ENCODE measurements around the gene TMEM116.

The TMEM116 gene

DNA sequence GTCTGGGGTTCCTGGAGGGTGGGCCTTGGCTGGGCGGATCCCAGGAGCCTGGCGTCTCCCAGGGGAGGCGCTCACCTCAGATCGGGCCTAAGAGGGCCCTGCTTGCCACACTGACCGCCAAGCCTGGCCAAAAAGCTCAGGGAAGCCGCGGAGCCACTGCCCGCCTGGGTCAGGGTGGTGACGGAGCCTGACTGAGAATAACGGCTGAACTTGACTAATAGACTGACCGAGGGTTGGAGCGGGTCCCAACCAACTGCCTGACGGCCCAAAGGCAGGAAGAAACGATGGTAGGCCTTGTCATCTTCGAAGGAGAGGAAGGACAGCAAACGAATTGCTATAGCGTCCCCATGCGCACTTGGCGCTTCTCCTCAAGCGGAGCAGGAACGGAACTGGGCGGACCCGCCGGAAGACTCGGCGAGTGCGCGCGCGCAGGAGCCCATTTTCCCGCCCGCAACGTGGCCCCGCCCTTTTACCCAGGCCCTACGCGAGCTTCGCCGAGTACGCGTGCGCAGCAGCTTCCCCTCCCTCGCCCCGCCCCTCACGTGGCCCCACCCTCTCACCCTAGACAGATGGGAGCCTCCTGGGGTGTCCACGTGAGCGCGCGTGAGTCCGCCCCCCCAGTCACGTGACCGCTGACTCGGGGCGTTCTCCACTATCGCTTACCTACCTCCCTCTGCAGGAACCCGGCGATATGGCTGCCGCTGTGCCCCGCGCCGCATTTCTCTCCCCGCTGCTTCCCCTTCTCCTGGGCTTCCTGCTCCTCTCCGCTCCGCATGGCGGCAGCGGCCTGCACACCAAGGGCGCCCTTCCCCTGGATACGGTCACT is at the start of gene TMEM116, which contains the start of gene ERP29:
TMEM116 (minus strand) TSS at position 391 of the 826 bp plus-strand sequence. CDS start 7,895 bp downstream, outside the sequence.
ERP29 (plus strand) TSS at position 652 of the 826 bp plus-strand sequence; CDS start at position 692, 40 bp downstream.
- H4K20me1 ChIP-seq (ENCODE audit: insufficient read depth, low read length): no peaks in the 10 kb centered on the region
- peak within 1 kb of the TSS; percentile 92 for H3K27ac ChIP-seq (ENCODE audit: low read depth, low read length, poor library complexity, severe bottlenecking)
- H3K4me1 ChIP-seq (ENCODE audit: insufficient read depth, low read length, severe bottlenecking): peaks cover 48% of the 10 kb centered on the region
- peak within 1 kb of the TSS; percentile 84 for H3K4me2 ChIP-seq (ENCODE audit: low read length)
- no peak for TF ChIP-seq EZH2 (IDR thresholded peaks at IDR 0.05; ENCODE audit: borderline replicate concordance, low read length)
- TF ChIP-seq, protein P1, sequence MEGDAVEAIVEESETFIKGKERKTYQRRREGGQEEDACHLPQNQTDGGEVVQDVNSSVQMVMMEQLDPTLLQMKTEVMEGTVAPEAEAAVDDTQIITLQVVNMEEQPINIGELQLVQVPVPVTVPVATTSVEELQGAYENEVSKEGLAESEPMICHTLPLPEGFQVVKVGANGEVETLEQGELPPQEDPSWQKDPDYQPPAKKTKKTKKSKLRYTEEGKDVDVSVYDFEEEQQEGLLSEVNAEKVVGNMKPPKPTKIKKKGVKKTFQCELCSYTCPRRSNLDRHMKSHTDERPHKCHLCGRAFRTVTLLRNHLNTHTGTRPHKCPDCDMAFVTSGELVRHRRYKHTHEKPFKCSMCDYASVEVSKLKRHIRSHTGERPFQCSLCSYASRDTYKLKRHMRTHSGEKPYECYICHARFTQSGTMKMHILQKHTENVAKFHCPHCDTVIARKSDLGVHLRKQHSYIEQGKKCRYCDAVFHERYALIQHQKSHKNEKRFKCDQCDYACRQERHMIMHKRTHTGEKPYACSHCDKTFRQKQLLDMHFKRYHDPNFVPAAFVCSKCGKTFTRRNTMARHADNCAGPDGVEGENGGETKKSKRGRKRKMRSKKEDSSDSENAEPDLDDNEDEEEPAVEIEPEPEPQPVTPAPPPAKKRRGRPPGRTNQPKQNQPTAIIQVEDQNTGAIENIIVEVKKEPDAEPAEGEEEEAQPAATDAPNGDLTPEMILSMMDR (IDR thresholded peaks at IDR 0.05; ENCODE audit: low read length): peak; percentile 48
- no peaks in the 10 kb centered on the region for H3K9me3 ChIP-seq (ENCODE audit: low read length)
- H3K36me3 ChIP-seq (ENCODE audit: insufficient read depth, low read length): peaks cover 41% of the 10 kb centered on the region
- peak within 1 kb of the TSS; percentile 93 for H3K9ac ChIP-seq (ENCODE audit: low read length)
- peaks cover 4% of the 10 kb centered on the region; the same call in 1 of the 2 replicates for H3F3A ChIP-seq (ENCODE audit: insufficient read depth, low read length)
- H3K79me2 ChIP-seq (ENCODE audit: insufficient read depth, low read length): peaks cover 41% of the 10 kb centered on the region
- no peaks in the 10 kb centered on the region for H3K9me2 ChIP-seq (ENCODE audit: low read depth, low read length)
- no peak within 1 kb of the TSS for H2AFZ ChIP-seq (ENCODE audit: low read length)
- peak within 1 kb of the TSS; percentile 77 for H3K4me3 ChIP-seq (ENCODE audit: low read depth, low read length, poor library complexity, severe bottlenecking)
- no peaks in the 10 kb centered on the region for H3K27me3 ChIP-seq (ENCODE audit: insufficient read depth, low read length)

DNA sequence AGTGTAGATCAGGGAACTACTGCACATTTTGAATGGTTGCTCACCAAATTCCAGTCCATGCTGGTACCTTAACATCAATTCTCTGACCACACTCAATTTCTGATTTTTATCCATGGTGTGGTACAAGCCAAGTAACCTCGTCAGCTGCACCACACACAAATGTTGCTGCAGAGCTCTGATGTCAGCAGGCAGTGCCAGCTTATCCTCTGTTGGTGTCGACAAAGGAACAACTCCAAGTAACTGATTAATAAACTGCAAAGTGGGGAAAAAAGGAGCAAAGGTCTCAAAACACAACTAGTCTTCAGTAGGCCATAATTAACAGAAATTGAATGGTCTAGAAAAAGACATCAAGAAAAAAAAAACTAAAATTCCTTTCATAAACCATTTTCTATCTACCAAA is 48.2 kb upstream of the TMEM116 start:
- peaks cover 84% of the 10 kb centered on the region for H3K36me3 ChIP-seq (ENCODE audit: insufficient read depth, low read length)
- TF ChIP-seq, protein P1 (IDR thresholded peaks at IDR 0.05; ENCODE audit: low read length): no peak
- TF ChIP-seq EZH2 (IDR thresholded peaks at IDR 0.05; ENCODE audit: borderline replicate concordance, low read length): no peak

GRCh38 chr12:112049351-112049750 is 36.4 kb upstream of the TMEM116 start:
- H3K27me3 ChIP-seq (ENCODE audit: insufficient read depth, low read length): no peaks in the 10 kb centered on the region
- H3K36me3 ChIP-seq (ENCODE audit: insufficient read depth, low read length): peaks cover 98% of the 10 kb centered on the region
- no peaks in the 10 kb centered on the region for H3K9me3 ChIP-seq (ENCODE audit: low read length)
- H3K4me3 ChIP-seq (ENCODE audit: low read depth, low read length, poor library complexity, severe bottlenecking): no peak overlapping the region
- no peaks in the 10 kb centered on the region for H3K79me2 ChIP-seq (ENCODE audit: insufficient read depth, low read length)
- no peak for TF ChIP-seq EZH2 (IDR thresholded peaks at IDR 0.05; ENCODE audit: borderline replicate concordance, low read length)
- TF ChIP-seq, protein P1 (IDR thresholded peaks at IDR 0.05; ENCODE audit: low read length): no peak
- H3K9me2 ChIP-seq (ENCODE audit: low read depth, low read length): no peaks in the 10 kb centered on the region
- H3K27ac ChIP-seq (ENCODE audit: low read depth, low read length, poor library complexity, severe bottlenecking): no peak overlapping the region
- H2AFZ ChIP-seq (ENCODE audit: low read length): no peak overlapping the region
- H4K20me1 ChIP-seq (ENCODE audit: insufficient read depth, low read length): no peaks in the 10 kb centered on the region
- H3K4me2 ChIP-seq (ENCODE audit: low read length): no peak overlapping the region
- no peaks in the 10 kb centered on the region for H3F3A ChIP-seq (ENCODE audit: insufficient read depth, low read length)
- H3K9ac ChIP-seq (ENCODE audit: low read length): no peak overlapping the region
- no peaks in the 10 kb centered on the region for H3K4me1 ChIP-seq (ENCODE audit: insufficient read depth, low read length, severe bottlenecking)

More for the DNA sequence above, 48.2 kb upstream of the TMEM116 start:
- H3K4me2 ChIP-seq (ENCODE audit: low read length): no peak overlapping the region
- no peaks in the 10 kb centered on the region for H3K4me1 ChIP-seq (ENCODE audit: insufficient read depth, low read length, severe bottlenecking)
- no peaks in the 10 kb centered on the region for H3K9me2 ChIP-seq (ENCODE audit: low read depth, low read length)
- no peaks in the 10 kb centered on the region for H3K9me3 ChIP-seq (ENCODE audit: low read length)
- H3K27me3 ChIP-seq (ENCODE audit: insufficient read depth, low read length): no peaks in the 10 kb centered on the region
- H3K27ac ChIP-seq (ENCODE audit: low read depth, low read length, poor library complexity, severe bottlenecking): no peak overlapping the region
- no peaks in the 10 kb centered on the region for H3K79me2 ChIP-seq (ENCODE audit: insufficient read depth, low read length)
- H3K9ac ChIP-seq (ENCODE audit: low read length): no peak overlapping the region
- H3K4me3 ChIP-seq (ENCODE audit: low read depth, low read length, poor library complexity, severe bottlenecking): no peak overlapping the region
- no peak overlapping the region for H2AFZ ChIP-seq (ENCODE audit: low read length)
- H4K20me1 ChIP-seq (ENCODE audit: insufficient read depth, low read length): no peaks in the 10 kb centered on the region
- no peaks in the 10 kb centered on the region for H3F3A ChIP-seq (ENCODE audit: insufficient read depth, low read length)
